Measurements from ENCODE around the gene FGGY. TPM values are rescaled to one million over a fixed set of nuclear protein-coding genes. Genes with fewer than 3 reads are reported as not detected.

FGGY gene
- total RNA-seq, 1 donor from 2014 or later: 16.4 TPM

- Mint-ChIP-seq H3K4me1 (peaks cover 7% of the 10 kb centered on the region), H3K27ac (ENCODE audit: unreplicated experiment) (no peak overlapping the region), H3K4me3 (no peak overlapping the region), H3K36me3 (ENCODE audit: low read depth) (no peaks in the 10 kb centered on the region), H3K27me3 (ENCODE audit: low read depth) (no peaks in the 10 kb centered on the region), H3K9me3 (no peaks in the 10 kb centered on the region)
- no peak for TF ChIP-seq CTCF (conservative IDR thresholded peaks at IDR 0.05)
- DNase-seq (ENCODE audit: low read depth, low spot score): no peak
Observed at GRCh38 chr1:59266927-59267293, 30.0 kb upstream of the FGGY start.

DNA sequence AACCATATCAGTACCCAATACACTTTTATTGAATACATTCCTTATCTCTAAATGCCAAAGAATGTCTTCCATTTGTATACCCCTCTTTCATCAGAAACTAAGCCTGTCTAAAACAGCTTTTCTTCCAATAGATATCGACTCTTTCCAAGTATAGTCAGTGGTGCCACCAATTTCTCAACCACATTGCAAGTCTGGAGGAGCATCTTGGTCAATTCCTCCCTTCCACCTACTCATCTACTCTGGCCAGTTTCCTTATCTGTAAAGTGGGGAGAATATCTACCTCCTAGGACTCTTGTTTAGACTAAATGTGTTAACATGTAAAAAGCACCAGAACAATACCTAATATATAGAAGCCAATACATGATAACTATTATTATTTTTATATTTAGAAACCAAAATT lies 28.5 kb upstream of the FGGY start:
- H3K4me3 Mint-ChIP-seq: no peak overlapping the region
- peaks cover 7% of the 10 kb centered on the region for H3K4me1 Mint-ChIP-seq
- no peak for DNase-seq (ENCODE audit: low read depth, low spot score)
- H3K36me3 Mint-ChIP-seq (ENCODE audit: low read depth): no peaks in the 10 kb centered on the region
- no peak for TF ChIP-seq CTCF (conservative IDR thresholded peaks at IDR 0.05)
- no peaks in the 10 kb centered on the region for H3K27me3 Mint-ChIP-seq (ENCODE audit: low read depth)
- H3K27ac Mint-ChIP-seq (ENCODE audit: unreplicated experiment): no peak overlapping the region
- H3K9me3 Mint-ChIP-seq: no peaks in the 10 kb centered on the region

DNA sequence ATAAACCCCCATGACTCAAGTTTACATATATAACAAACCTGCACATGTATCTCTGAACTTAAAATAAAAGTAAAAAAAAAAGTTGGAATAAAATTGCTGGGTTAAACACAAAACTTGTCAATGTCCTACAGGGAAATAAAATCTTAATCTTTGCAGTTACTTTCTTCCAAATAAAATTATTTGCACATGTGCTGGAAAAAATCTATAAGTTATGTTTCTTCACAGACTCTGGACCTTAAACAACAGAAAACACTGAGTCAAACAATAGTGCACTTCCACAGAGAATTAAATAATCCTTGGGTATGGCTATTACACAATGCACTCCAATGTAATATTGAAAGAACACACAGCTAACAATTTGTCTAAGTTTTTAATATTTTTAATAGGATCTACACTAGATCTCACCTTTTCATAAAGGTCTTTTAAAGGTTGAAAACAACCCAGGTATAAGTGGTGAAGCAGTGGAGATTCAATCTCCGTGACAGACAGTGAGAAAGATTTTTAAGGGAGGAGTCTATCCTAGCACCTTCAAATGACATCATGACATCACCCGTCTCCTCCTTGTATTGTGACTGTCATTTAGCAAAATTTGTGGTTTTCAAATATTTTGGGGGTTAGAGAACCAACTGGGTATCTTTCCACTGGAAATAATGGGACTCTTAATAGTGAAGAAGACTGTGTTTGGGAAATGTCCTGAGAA lies 25.2 kb upstream of the FGGY start:
- peaks cover 7% of the 10 kb centered on the region for H3K4me1 Mint-ChIP-seq
- DNase-seq (ENCODE audit: low read depth, low spot score): no peak
- H3K27ac Mint-ChIP-seq (ENCODE audit: unreplicated experiment): no peak overlapping the region
- TF ChIP-seq CTCF (conservative IDR thresholded peaks at IDR 0.05): no peak
- no peaks in the 10 kb centered on the region for H3K36me3 Mint-ChIP-seq (ENCODE audit: low read depth)
- no peaks in the 10 kb centered on the region for H3K9me3 Mint-ChIP-seq
- no peaks in the 10 kb centered on the region for H3K27me3 Mint-ChIP-seq (ENCODE audit: low read depth)
- no peak overlapping the region for H3K4me3 Mint-ChIP-seq

- DNase-seq (ENCODE audit: low read depth, low spot score): no peak
- H3K4me3 Mint-ChIP-seq: no peak overlapping the region
- no peaks in the 10 kb centered on the region for H3K27me3 Mint-ChIP-seq (ENCODE audit: low read depth)
- H3K27ac Mint-ChIP-seq (ENCODE audit: unreplicated experiment): no peak overlapping the region
- peaks cover 4% of the 10 kb centered on the region for H3K4me1 Mint-ChIP-seq
- H3K36me3 Mint-ChIP-seq (ENCODE audit: low read depth): no peaks in the 10 kb centered on the region
- no peak for TF ChIP-seq CTCF (conservative IDR thresholded peaks at IDR 0.05)
- H3K9me3 Mint-ChIP-seq: no peaks in the 10 kb centered on the region
Observed at GRCh38 chr1:59272507-59272906, 24.4 kb upstream of the FGGY start.

GRCh38 chr1:59276439-59276851 lies 20.4 kb upstream of the FGGY start:
- no peak overlapping the region for H3K27ac Mint-ChIP-seq (ENCODE audit: unreplicated experiment)
- DNase-seq (ENCODE audit: low read depth, low spot score): no peak
- H3K9me3 Mint-ChIP-seq: no peaks in the 10 kb centered on the region
- TF ChIP-seq CTCF (conservative IDR thresholded peaks at IDR 0.05): no peak
- no peaks in the 10 kb centered on the region for H3K36me3 Mint-ChIP-seq (ENCODE audit: low read depth)
- no peaks in the 10 kb centered on the region for H3K27me3 Mint-ChIP-seq (ENCODE audit: low read depth)
- no peaks in the 10 kb centered on the region for H3K4me1 Mint-ChIP-seq
- no peak overlapping the region for H3K4me3 Mint-ChIP-seq

Data from neural crest cell (in vitro differentiated cells).